ENCODE measurements around the gene USP31.

GRCh38 chr16:23131036-23131435 lies 18.2 kb downstream of the USP31 start:
- TF ChIP-seq, protein P1, sequence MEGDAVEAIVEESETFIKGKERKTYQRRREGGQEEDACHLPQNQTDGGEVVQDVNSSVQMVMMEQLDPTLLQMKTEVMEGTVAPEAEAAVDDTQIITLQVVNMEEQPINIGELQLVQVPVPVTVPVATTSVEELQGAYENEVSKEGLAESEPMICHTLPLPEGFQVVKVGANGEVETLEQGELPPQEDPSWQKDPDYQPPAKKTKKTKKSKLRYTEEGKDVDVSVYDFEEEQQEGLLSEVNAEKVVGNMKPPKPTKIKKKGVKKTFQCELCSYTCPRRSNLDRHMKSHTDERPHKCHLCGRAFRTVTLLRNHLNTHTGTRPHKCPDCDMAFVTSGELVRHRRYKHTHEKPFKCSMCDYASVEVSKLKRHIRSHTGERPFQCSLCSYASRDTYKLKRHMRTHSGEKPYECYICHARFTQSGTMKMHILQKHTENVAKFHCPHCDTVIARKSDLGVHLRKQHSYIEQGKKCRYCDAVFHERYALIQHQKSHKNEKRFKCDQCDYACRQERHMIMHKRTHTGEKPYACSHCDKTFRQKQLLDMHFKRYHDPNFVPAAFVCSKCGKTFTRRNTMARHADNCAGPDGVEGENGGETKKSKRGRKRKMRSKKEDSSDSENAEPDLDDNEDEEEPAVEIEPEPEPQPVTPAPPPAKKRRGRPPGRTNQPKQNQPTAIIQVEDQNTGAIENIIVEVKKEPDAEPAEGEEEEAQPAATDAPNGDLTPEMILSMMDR (IDR thresholded peaks at IDR 0.05): no peak
- no peak for TF ChIP-seq POLR2A (IDR thresholded peaks at IDR 0.05)

Measured in vagina (tissue), 2 donors.